Measurements from ENCODE around the gene PTPRD. TPM values are rescaled to one million over a fixed set of nuclear protein-coding genes. Genes with fewer than 3 reads are reported as not detected.

PTPRD gene
- total RNA-seq, 1 donor = 26.3 TPM

- no peak overlapping the region for H3K4me3 ChIP-seq (ENCODE audit: low read depth, low read length)
- TF ChIP-seq CTCF (IDR thresholded peaks at IDR 0.05; ENCODE audit: insufficient read depth, low read depth, low read length) = no peak
- no peak for DNase-seq (ENCODE audit: low read depth)
Measured at GRCh38 chr9:9804109-9804508, 808.7 kb downstream of the PTPRD start.

- no peak for TF ChIP-seq CTCF (IDR thresholded peaks at IDR 0.05; ENCODE audit: insufficient read depth, low read depth, low read length)
- no peak for DNase-seq (ENCODE audit: low read depth)
- H3K4me3 ChIP-seq (ENCODE audit: low read depth, low read length) = no peak overlapping the region
Measured at GRCh38 chr9:9799287-9799686, 813.5 kb downstream of the PTPRD start.

- DNase-seq (ENCODE audit: low read depth) = no peak
- H3K4me3 ChIP-seq (ENCODE audit: low read depth, low read length) = no peak overlapping the region
- no peak for TF ChIP-seq CTCF (IDR thresholded peaks at IDR 0.05; ENCODE audit: insufficient read depth, low read depth, low read length)
Measured at GRCh38 chr9:9792144-9792857, 820.5 kb downstream of the PTPRD start.

GRCh38 chr9:9791611-9792010 lies 821.2 kb downstream of the PTPRD start:
- peak; percentile 16 for TF ChIP-seq CTCF (IDR thresholded peaks at IDR 0.05; ENCODE audit: insufficient read depth, low read depth, low read length)
- peak; percentile 21 for DNase-seq (ENCODE audit: low read depth)
- H3K4me3 ChIP-seq (ENCODE audit: low read depth, low read length) = no peak overlapping the region

- DNase-seq (ENCODE audit: low read depth) = peak; percentile 29
- peak; percentile 65 for TF ChIP-seq CTCF (IDR thresholded peaks at IDR 0.05; ENCODE audit: insufficient read depth, low read depth, low read length)
- H3K4me3 ChIP-seq (ENCODE audit: low read depth, low read length) = no peak overlapping the region
Measured at GRCh38 chr9:9790216-9790872, 822.5 kb downstream of the PTPRD start.

- no peak for TF ChIP-seq CTCF (IDR thresholded peaks at IDR 0.05; ENCODE audit: insufficient read depth, low read depth, low read length)
- DNase-seq (ENCODE audit: low read depth) = no peak
- H3K4me3 ChIP-seq (ENCODE audit: low read depth, low read length) = no peak overlapping the region
Measured at GRCh38 chr9:9783711-9784110, 829.1 kb downstream of the PTPRD start.

Measured in fibroblast of villous mesenchyme (primary cell).